Measurements from ENCODE around the gene CDH11. TPM values are rescaled to one million over a fixed set of nuclear protein-coding genes. Genes with fewer than 3 reads are reported as not detected.

Gene CDH11
- total RNA-seq, 4 donors from 2014 or later = 12.4 to 60.8 (median 37.3) TPM

DNA sequence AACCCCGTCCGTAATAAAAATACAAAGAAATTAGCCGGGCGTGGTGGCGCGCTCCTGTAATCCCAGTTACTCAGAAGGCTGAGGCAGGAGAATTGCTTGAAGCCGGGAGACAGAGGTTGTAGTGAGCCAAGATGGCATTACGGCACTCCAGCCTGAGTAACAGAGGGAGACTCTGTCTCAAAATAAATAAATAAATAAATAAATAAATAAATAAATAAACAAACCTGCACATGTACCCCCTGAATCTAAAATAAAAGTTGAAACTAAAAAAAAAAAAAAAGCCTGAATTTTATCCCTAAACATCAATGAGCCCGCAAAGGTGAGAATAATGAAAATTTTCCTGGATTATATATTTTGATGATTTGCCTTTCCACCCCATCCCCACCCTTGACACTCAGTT is 124.7 kb downstream of the CDH11 start:
- TF ChIP-seq, protein P1, sequence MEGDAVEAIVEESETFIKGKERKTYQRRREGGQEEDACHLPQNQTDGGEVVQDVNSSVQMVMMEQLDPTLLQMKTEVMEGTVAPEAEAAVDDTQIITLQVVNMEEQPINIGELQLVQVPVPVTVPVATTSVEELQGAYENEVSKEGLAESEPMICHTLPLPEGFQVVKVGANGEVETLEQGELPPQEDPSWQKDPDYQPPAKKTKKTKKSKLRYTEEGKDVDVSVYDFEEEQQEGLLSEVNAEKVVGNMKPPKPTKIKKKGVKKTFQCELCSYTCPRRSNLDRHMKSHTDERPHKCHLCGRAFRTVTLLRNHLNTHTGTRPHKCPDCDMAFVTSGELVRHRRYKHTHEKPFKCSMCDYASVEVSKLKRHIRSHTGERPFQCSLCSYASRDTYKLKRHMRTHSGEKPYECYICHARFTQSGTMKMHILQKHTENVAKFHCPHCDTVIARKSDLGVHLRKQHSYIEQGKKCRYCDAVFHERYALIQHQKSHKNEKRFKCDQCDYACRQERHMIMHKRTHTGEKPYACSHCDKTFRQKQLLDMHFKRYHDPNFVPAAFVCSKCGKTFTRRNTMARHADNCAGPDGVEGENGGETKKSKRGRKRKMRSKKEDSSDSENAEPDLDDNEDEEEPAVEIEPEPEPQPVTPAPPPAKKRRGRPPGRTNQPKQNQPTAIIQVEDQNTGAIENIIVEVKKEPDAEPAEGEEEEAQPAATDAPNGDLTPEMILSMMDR (IDR thresholded peaks at IDR 0.05; ENCODE audit: low read depth) = no peak

DNA sequence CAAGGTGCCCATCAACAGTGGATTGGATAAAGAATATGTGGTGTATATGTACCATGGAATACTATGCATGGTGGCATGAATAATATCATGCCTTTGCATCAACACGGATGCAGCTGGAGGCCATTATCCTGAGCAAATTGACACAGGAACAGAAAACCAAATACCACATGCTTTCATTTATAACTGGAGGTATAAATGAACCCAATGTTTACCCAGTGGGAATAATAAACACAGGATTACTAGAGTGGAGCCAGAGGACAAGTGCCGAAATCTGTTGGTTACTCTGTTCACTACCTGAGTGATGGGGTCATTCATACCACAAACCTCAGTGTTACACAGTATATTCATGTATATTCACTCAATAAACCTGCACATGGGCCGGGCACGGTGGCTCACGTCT is 125.2 kb downstream of the CDH11 start:
- TF ChIP-seq, protein P1 (IDR thresholded peaks at IDR 0.05; ENCODE audit: low read depth) = no peak

DNA sequence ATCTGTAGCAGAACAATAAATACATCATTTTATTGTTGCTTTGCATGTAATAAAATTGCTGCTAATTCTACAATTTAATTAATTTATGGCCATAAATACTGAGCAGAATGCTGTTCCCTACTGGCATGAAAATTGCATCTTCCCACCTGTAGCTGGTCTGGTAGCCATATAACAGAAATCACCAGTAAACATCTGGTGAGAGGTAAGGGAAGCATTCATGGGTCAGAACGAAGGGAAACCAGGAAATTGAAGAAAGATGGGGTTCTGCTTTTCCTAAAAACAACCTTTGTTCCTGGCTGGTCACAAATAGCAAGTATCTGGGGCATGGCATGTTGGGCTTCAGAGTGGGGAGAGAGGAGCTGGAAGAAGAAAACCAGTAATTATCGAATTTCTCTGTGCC is 128.4 kb downstream of the CDH11 start:
- TF ChIP-seq, protein P1 (IDR thresholded peaks at IDR 0.05; ENCODE audit: low read depth) = no peak

DNA sequence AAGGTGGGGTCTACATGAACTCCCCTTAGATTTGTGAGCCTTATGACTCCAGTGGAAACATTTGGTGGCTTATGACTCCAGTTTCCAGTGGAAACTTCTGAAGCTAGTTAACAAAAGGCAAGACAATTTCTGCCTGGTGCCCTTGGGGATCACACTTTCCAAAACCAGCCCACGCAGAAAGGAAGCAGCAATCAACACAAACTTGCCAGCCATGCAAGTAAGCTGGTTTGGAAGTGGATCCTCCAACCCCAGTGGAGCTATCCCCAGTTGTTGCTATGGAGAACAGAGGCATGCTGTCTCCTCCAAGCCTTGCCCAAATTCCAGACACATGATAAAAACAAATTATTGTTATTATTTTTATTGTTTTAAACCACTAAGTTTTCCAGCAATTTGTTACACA is 130.9 kb downstream of the CDH11 start:
- TF ChIP-seq, protein P1 (IDR thresholded peaks at IDR 0.05; ENCODE audit: low read depth) = no peak

DNA sequence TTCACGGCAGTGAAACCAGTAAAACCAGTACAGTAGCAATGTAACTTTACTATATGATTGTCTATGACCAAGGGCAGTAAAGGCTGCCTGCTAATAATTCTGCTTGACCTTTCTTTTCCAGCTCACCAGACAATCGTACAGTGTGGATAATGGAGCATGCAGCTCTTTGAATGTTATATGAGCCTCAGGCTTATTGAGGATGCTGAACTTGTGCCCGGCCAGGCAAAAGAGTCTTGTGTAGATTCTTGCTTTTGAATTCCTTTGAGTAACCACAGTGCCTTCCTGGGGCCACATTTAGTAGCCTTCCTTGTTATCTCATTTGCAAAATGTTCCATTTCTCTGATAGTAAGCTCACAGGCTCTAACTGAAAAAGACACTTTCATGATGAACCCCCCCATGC is 131.8 kb downstream of the CDH11 start:
- TF ChIP-seq, protein P1 (IDR thresholded peaks at IDR 0.05; ENCODE audit: low read depth) = no peak

DNA sequence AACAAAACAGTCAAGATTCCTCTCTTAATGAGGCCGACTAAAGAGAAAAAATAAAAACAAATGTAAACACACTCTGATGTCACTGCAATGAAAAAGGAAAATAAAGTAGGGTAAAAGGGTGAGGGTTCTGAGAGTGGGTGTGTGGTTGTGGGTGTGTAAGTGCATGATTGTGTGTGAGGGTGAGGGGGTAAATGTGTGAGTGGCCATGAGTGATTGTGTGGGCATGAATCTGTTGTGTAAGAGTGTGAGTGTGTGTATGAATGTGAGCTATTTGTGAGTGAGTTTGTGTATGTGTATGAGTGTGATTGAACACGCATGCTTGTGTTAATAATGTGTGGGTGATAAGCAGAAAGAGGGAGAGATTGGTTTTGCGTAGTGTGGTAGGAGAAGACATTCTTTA is 132.8 kb downstream of the CDH11 start:
- TF ChIP-seq, protein P1 (IDR thresholded peaks at IDR 0.05; ENCODE audit: low read depth) = no peak

DNA sequence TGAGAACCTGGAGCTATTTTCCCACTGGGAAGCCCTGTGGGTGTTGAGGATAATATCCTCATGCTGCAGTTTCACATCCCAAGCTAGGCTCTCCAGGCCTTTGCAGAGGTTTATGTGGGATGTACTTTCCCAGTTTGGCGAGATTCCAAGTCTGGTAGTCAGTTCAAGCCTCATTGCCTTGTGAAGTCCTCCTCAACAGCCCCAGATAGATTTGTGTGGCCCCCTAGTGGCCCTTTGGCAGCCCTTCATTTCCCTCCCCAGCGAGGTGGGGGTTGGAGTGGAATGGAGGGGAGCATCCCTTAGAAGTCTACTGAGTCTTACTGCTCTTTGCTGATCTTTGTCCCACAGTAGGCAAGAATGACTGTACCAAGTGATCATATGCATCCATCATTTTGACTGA is 137.9 kb downstream of the CDH11 start:
- TF ChIP-seq, protein P1 (IDR thresholded peaks at IDR 0.05; ENCODE audit: low read depth) = no peak
